ENCODE data around the gene RSAD1.
"Not testable (repeated sequence)": the region's sequence is repeated elsewhere in the genome, so short reads cannot be mapped to it uniquely, and the experiment has no call there.

The RSAD1 gene

GRCh38 chr17:50458701-50459676 lies 19.7 kb upstream of the RSAD1 start:
- no peak for DNase-seq

GRCh38 chr17:50459756-50460155 lies 18.9 kb upstream of the RSAD1 start:
- DNase-seq: no peak

- DNase-seq: no peak
Observed at GRCh38 chr17:50460831-50461526, 17.7 kb upstream of the RSAD1 start.

GRCh38 chr17:50461550-50462132 lies 17.0 kb upstream of the RSAD1 start:
- DNase-seq: no peak

GRCh38 chr17:50462446-50462845 lies 16.2 kb upstream of the RSAD1 start:
- DNase-seq: no peak

GRCh38 chr17:50464121-50464520 lies 14.5 kb upstream of the RSAD1 start:
- DNase-seq: no peak

- DNase-seq: no peak
Observed at GRCh38 chr17:50464736-50465135, 13.9 kb upstream of the RSAD1 start.

GRCh38 chr17:50465171-50465570 lies 13.5 kb upstream of the RSAD1 start:
- no peak for DNase-seq

GRCh38 chr17:50465635-50466034 lies 13.0 kb upstream of the RSAD1 start:
- DNase-seq: no peak

GRCh38 chr17:50466371-50467113 lies 12.1 kb upstream of the RSAD1 start:
- no peak for DNase-seq

- DNase-seq: no peak
Observed at GRCh38 chr17:50467114-50467854, 11.4 kb upstream of the RSAD1 start.

- DNase-seq: no peak
Observed at GRCh38 chr17:50467855-50468303, 10.8 kb upstream of the RSAD1 start.

- no peak for DNase-seq
Observed at GRCh38 chr17:50468304-50469207, 10.1 kb upstream of the RSAD1 start, which contains the start of gene CHAD. TSS of gene CHAD (minus strand) at chr17:50468880. CDS start at chr17:50468813, 67 bp downstream.

GRCh38 chr17:50469208-50469605 lies 9.5 kb upstream of the RSAD1 start:
- DNase-seq: no peak

- no peak for DNase-seq
Observed at GRCh38 chr17:50469671-50470305, 8.9 kb upstream of the RSAD1 start.

GRCh38 chr17:50470426-50470825 lies 8.2 kb upstream of the RSAD1 start:
- no peak for DNase-seq

- no peak for DNase-seq
Observed at GRCh38 chr17:50471009-50471905, 7.4 kb upstream of the RSAD1 start.

- no peak for DNase-seq
Observed at GRCh38 chr17:50472286-50472685, 6.4 kb upstream of the RSAD1 start.

GRCh38 chr17:50472761-50473161 lies 5.9 kb upstream of the RSAD1 start:
- DNase-seq: not testable (repeated sequence)

Measured in NCI-H1417 treated with DMSO at 0.1 percent for 48 hours (cell line).